Measurements from ENCODE around the gene AUTS2.

AUTS2 gene

DNA sequence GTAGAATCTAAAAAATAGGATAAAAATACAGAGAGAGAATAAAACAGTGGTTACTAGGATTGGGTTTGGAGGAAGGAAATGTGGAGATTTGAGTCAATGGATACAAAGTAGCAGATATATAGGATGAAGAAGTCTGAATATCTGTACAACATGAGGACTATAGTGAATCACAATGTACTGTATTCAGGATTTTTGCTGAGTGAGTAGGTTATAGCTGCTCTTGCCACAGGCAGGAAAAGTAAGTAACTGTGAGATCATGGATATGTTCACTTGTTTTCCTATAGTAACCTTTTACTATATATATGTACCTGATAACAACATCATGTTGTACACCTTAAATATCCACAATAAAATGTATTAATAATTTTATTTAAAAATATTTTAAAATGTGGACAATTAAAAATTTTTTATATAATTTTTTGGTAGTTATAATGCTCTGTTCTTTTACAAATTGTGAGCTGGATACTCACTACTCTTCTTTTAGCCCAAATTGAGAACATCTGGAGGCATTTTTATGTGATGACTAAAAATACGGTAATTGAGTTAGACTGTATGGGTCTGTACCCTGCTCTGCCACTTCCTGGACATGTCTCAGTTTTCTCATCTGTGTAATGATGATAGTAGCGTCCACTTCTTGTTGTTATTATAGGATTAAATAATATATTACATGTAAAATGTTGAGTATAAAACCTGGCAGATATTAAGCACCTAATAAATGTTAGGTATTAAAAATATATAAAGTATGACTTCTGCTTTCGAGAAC, 439.1 kb downstream of the AUTS2 start:
- in situ Hi-C loops (cut with HindIII; ENCODE audit: low sequenced_read_pairs) = no loop called here
- TF ChIP-seq, protein P1, sequence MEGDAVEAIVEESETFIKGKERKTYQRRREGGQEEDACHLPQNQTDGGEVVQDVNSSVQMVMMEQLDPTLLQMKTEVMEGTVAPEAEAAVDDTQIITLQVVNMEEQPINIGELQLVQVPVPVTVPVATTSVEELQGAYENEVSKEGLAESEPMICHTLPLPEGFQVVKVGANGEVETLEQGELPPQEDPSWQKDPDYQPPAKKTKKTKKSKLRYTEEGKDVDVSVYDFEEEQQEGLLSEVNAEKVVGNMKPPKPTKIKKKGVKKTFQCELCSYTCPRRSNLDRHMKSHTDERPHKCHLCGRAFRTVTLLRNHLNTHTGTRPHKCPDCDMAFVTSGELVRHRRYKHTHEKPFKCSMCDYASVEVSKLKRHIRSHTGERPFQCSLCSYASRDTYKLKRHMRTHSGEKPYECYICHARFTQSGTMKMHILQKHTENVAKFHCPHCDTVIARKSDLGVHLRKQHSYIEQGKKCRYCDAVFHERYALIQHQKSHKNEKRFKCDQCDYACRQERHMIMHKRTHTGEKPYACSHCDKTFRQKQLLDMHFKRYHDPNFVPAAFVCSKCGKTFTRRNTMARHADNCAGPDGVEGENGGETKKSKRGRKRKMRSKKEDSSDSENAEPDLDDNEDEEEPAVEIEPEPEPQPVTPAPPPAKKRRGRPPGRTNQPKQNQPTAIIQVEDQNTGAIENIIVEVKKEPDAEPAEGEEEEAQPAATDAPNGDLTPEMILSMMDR (IDR thresholded peaks at IDR 0.05; ENCODE audit: low read depth, low read length, missing control alignments) = no peak
- no peak for DNase-seq (ENCODE audit: low read depth)

DNA sequence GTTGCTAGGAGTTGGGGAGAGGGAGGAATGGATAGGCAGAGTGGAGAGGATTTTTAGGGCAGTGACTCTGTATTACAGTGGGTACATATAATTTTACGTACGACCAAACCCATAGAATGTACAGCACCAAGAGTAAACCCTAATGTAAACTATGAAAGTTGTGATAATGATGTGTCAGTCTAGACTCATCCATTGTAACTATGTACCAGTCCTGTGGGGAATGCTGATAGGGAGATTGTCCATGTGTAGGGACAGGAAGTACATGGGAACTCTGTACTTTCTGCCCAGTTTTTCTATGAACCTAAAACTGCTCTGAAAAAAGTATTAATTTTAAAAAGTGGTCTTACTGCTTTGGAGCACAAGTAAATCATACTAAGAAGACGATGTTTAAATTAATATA, 441.8 kb downstream of the AUTS2 start:
- in situ Hi-C loops (cut with HindIII; ENCODE audit: low sequenced_read_pairs) = no loop called here
- TF ChIP-seq, protein P1 (IDR thresholded peaks at IDR 0.05; ENCODE audit: low read depth, low read length, missing control alignments) = no peak
- no peak overlapping the region for H3K4me3 ChIP-seq (ENCODE audit: low read depth, low read length)
- DNase-seq (ENCODE audit: low read depth) = no peak

More for the DNA sequence above, 439.1 kb downstream of the AUTS2 start:
- H3K4me3 ChIP-seq (ENCODE audit: low read depth, low read length) = no peak overlapping the region

DNA sequence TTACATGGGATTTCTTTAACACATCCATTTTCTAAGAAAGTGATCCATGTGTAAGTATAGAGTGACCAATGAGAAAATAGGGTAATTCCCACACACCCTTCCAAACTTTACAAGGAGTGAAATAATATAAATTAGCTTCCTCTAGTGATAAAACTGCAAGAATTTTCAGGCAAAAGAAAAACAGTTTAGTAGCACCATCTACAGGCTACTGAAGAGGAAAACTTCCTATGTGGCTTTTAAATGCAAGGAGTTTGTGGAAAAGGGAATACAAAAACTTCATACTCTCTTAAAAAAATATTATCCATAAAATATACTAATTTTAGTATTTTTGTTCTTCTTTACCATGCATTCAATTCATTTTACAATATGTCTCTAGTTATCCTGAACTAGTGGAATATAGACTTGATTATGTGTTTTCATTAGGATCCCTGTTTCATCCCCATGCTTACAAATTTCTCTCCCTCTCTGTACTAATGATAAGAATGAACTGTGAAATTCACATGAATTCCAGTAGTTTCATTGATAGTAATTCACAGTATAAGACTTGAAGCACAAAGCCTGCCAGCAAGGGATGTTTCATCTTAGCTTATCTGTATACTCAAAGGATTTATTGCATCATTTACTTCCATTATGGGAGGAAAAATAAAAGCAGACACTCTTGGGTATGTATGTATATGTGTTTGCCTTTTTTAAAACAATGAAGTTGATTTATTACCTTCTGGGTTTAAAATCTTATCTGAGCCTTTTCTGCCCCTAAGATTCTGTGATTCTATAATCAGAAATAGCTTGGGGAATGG, 442.9 kb downstream of the AUTS2 start:
- in situ Hi-C loops (cut with HindIII; ENCODE audit: low sequenced_read_pairs) = no loop called here
- DNase-seq (ENCODE audit: low read depth) = peak; percentile 13
- TF ChIP-seq, protein P1 (IDR thresholded peaks at IDR 0.05; ENCODE audit: low read depth, low read length, missing control alignments) = peak; percentile 18
- H3K4me3 ChIP-seq (ENCODE audit: low read depth, low read length) = no peak overlapping the region

DNA sequence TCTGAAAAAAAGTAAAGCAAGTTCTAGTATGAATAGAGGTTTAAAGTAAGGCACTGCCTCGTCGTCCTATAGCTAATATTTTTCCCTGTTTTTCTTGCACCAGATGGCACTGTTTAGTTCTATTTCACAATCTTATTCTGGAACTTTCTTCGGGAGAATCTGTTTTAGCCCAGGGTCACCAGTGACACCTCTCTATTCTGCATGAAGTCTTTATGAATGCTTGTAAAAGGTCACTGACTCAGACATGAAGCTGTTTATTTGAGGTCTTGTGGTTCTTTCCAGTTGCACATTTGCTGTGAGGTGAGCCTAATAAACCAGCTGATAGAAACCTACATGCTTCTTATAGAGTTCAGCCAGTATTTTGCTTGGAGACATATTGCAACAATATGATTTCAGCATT, 444.3 kb downstream of the AUTS2 start:
- H3K4me3 ChIP-seq (ENCODE audit: low read depth, low read length) = no peak overlapping the region
- DNase-seq (ENCODE audit: low read depth) = peak; percentile 31
- TF ChIP-seq, protein P1 (IDR thresholded peaks at IDR 0.05; ENCODE audit: low read depth, low read length, missing control alignments) = peak; percentile 45
- in situ Hi-C loops (cut with HindIII; ENCODE audit: low sequenced_read_pairs) = no loop called here

DNA sequence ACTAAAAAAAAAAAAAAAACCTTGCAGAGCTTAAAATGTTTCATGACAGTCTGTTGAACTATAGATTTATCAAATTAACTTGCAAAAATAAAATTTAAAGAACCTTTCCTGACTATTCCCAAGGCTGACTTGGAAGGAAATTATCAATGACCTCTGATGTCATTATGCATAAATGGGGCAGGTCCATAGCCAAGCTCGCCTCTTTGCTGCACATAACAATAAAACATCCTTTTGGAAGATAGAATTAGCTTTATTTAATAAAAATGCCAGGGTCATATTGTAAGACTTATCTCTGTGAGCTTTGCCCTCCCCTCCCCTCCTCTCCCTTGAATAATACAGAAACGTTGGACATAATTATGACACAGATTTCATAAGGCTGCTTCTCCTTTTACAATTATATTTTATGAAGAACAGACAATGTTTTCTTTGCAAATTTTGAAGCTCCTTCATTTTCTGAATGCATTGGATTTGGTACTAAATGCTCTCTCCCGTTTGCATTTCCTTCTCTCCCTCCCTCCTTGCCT, 444.8 kb downstream of the AUTS2 start:
- TF ChIP-seq, protein P1 (IDR thresholded peaks at IDR 0.05; ENCODE audit: low read depth, low read length, missing control alignments) = no peak
- no peak for DNase-seq (ENCODE audit: low read depth)
- H3K4me3 ChIP-seq (ENCODE audit: low read depth, low read length) = no peak overlapping the region

DNA sequence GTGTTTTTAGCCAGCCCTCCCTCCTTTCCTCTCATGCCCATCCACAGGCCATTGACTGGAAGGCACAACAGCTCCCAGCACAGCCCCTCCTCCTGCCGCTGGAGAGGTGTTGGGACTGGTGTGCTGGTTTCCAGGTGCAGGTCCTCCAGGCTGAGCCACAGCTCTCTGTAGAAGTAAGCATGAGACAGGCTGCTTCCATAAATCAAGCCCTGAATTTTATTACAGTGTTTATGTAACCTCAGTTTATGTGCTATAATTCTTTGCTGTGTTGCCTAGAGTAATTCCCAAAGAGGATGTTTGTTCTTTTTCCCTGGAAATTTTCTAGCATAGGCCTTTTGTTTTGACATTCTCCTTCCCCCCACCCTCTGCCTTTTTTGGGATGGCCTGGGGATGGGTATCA, 445.8 kb downstream of the AUTS2 start:
- DNase-seq (ENCODE audit: low read depth) = no peak
- no peak overlapping the region for H3K4me3 ChIP-seq (ENCODE audit: low read depth, low read length)
- TF ChIP-seq, protein P1 (IDR thresholded peaks at IDR 0.05; ENCODE audit: low read depth, low read length, missing control alignments) = no peak
- in situ Hi-C loops (cut with HindIII; ENCODE audit: low sequenced_read_pairs) = no loop called here

More for the DNA sequence above, 444.8 kb downstream of the AUTS2 start:
- in situ Hi-C loops (cut with HindIII; ENCODE audit: low sequenced_read_pairs) = no loop called here
